ENCODE measurements around the gene DIPK2A. TPM values are rescaled to one million over a fixed set of nuclear protein-coding genes. Genes with fewer than 3 reads are reported as not detected.

DIPK2A gene
- total RNA-seq, 4 donors from 2014 or later, result 26.6 to 63.5 (median 51.2) TPM

DNA sequence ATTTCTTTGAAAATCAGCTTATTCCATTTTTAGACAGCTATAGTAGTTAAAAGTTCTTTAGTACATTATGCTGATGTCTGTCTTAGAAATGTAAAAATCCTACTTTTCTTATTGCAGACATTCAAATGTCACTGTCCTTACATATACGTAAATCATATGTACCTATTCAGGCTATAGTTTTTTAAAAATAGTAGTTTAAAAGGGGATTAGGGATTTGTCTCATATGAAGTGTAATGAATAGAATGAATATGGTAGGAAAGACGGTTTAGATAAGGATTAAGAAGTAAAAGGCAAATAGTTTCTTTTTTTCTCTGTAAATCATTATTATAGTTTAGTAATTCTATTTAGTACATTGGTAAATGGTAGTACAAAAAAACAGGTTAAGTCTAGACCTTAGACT is 7.4 kb downstream of the DIPK2A start:
- Histone ChIP-seq H3K36me3 (no peaks in the 10 kb centered on the region), H3K27ac (no peak overlapping the region), H3K4me1 (peaks cover 56% of the 10 kb centered on the region), H3K9me3 (no peaks in the 10 kb centered on the region), H3K4me3 (no peak overlapping the region), H3K27me3 (no peaks in the 10 kb centered on the region)
- TF ChIP-seq, protein P1, sequence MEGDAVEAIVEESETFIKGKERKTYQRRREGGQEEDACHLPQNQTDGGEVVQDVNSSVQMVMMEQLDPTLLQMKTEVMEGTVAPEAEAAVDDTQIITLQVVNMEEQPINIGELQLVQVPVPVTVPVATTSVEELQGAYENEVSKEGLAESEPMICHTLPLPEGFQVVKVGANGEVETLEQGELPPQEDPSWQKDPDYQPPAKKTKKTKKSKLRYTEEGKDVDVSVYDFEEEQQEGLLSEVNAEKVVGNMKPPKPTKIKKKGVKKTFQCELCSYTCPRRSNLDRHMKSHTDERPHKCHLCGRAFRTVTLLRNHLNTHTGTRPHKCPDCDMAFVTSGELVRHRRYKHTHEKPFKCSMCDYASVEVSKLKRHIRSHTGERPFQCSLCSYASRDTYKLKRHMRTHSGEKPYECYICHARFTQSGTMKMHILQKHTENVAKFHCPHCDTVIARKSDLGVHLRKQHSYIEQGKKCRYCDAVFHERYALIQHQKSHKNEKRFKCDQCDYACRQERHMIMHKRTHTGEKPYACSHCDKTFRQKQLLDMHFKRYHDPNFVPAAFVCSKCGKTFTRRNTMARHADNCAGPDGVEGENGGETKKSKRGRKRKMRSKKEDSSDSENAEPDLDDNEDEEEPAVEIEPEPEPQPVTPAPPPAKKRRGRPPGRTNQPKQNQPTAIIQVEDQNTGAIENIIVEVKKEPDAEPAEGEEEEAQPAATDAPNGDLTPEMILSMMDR (IDR thresholded peaks at IDR 0.05), result no peak
- no peak for TF ChIP-seq EP300 (IDR thresholded peaks at IDR 0.05)
- TF ChIP-seq POLR2AphosphoS5 (IDR thresholded peaks at IDR 0.05), result no peak
- no peak for TF ChIP-seq POLR2A (IDR thresholded peaks at IDR 0.05)
- DNase-seq (ENCODE audit: low spot score in 2 of 2), result no peak
- WGBS, result 85% methylated on average over 2 of the region's 2 CpGs

DNA sequence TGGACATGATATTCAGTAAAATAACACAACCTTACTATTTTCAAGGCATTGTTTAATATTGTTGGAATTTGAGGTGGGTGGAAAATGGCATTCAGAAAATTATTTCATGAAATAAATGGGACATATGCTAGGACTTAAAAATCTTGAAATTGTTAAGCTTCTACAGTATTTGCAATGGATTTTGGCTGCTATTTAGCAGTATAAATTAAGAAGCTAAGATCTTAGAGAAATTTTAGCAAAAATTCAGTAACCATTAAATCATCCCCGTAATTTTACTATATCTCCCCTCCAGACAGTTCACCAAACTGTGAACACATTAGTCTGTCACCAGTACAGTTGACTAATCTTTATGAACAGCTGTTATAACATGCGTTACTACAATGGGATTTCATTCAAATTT is 8.2 kb downstream of the DIPK2A start:
- Histone ChIP-seq H3K27me3 (no peaks in the 10 kb centered on the region), H3K4me1 (peaks cover 53% of the 10 kb centered on the region), H3K36me3 (no peaks in the 10 kb centered on the region), H3K27ac (no peak overlapping the region), H3K4me3 (no peak overlapping the region), H3K9me3 (no peaks in the 10 kb centered on the region)
- TF ChIP-seq POLR2AphosphoS5 (IDR thresholded peaks at IDR 0.05) (no peak), POLR2A (IDR thresholded peaks at IDR 0.05) (no peak), EP300 (IDR thresholded peaks at IDR 0.05) (no peak)
- TF ChIP-seq, protein P1 (IDR thresholded peaks at IDR 0.05), result no peak
- WGBS, result 69% methylated on average over 2 of the region's 2 CpGs
- no peak for DNase-seq (ENCODE audit: low spot score in 2 of 2)

DNA sequence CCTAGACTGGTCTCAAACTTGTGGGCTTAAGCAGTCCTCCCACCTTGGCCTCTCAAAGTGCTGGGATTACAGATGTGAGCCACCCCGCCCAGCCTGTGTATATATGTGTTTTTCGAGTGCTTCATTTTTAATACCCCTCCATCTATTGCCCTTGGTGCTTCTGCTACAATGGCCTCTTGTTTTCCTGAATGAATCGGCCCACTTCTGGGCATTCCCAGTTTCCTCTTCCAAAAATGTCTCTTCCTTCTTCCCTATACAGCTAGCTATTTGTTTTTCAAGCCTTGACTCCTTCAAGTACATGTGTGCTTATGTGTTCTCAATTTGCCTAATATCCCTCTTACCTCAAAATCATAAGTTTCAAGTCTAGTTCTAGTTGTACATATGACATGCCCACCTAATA is 16.7 kb downstream of the DIPK2A start:
- DNase-seq (ENCODE audit: low spot score in 2 of 2), result no peak
- Histone ChIP-seq H3K27ac (no peak overlapping the region), H3K27me3 (no peaks in the 10 kb centered on the region), H3K4me1 (peaks cover 12% of the 10 kb centered on the region), H3K36me3 (peaks cover 7% of the 10 kb centered on the region), H3K4me3 (no peak overlapping the region), H3K9me3 (no peaks in the 10 kb centered on the region)
- 87% methylated on average over 3 of the region's 3 CpGs for WGBS
- TF ChIP-seq POLR2AphosphoS5 (IDR thresholded peaks at IDR 0.05), result no peak
- no peak for TF ChIP-seq EP300 (IDR thresholded peaks at IDR 0.05)
- TF ChIP-seq, protein P1 (IDR thresholded peaks at IDR 0.05), result no peak
- no peak for TF ChIP-seq POLR2A (IDR thresholded peaks at IDR 0.05)

DNA sequence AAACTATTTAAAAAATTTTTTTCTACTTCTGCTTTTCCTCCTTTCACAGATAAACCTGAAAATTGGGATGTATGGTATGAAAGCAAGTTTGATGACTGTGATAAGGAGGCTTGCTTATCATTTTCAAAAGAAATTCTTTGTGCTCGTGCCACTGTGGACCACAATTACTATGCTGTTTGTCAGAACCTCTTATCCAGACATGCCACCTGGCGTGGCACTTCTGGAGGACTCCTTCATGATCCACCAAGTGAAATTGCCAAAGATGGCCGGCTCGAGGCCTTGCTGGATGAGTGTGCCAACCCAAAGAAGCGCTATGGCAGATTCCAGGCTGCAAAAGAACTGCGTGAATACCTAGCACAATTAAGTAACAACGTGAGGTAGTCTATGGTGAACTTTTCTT is 17.8 kb downstream of the DIPK2A start:
- no peak for DNase-seq (ENCODE audit: low spot score in 2 of 2)
- no peaks in the 10 kb centered on the region for H3K9me3 ChIP-seq
- H3K4me3 ChIP-seq, result no peak overlapping the region
- TF ChIP-seq, protein P1 (IDR thresholded peaks at IDR 0.05), result no peak
- TF ChIP-seq POLR2A (IDR thresholded peaks at IDR 0.05) (no peak), EP300 (IDR thresholded peaks at IDR 0.05) (no peak), POLR2AphosphoS5 (IDR thresholded peaks at IDR 0.05) (no peak)
- peaks cover 7% of the 10 kb centered on the region for H3K36me3 ChIP-seq
- WGBS, result 94% methylated on average over 7 of the region's 7 CpGs
- H3K27ac ChIP-seq, result no peak overlapping the region
- H3K4me1 ChIP-seq, result peaks cover 5% of the 10 kb centered on the region
- H3K27me3 ChIP-seq, result no peaks in the 10 kb centered on the region

DNA sequence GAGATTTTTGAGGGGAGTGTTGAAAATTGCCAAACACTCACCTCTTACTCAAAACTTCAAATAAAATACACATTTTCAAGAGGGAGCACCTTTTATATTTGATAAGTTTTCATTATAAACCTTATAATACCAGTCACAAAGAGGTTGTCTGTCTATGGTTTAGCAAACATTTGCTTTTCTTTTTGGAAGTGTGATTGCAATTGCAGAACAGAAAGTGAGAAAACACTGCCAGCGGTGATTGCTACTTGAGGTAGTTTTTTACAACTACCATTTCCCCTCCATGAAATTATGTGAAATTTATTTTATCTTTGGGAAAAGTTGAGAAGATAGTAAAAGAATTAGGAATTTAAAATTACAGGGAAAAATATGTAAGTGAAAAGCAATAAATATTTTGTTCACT is 20.1 kb downstream of the DIPK2A start:
- H3K27ac ChIP-seq, result no peak overlapping the region
- peaks cover 4% of the 10 kb centered on the region for H3K4me1 ChIP-seq
- TF ChIP-seq, protein P1 (IDR thresholded peaks at IDR 0.05), result no peak
- TF ChIP-seq POLR2AphosphoS5 (IDR thresholded peaks at IDR 0.05), result no peak
- no peak for TF ChIP-seq POLR2A (IDR thresholded peaks at IDR 0.05)
- no peak for TF ChIP-seq EP300 (IDR thresholded peaks at IDR 0.05)
- H3K9me3 ChIP-seq, result no peaks in the 10 kb centered on the region
- 91% methylated on average over 1 of the region's 1 CpG for WGBS
- no peak overlapping the region for H3K4me3 ChIP-seq
- no peaks in the 10 kb centered on the region for H3K27me3 ChIP-seq
- peaks cover 7% of the 10 kb centered on the region for H3K36me3 ChIP-seq
- no peak for DNase-seq (ENCODE audit: low spot score in 2 of 2)

Measured in suprapubic skin (tissue), 4 donors.